NCI-H2196 (cell line): Measurements from ENCODE around the gene SLX9.

Experiments
- DNase-seq: peaks from one replicate; lab custom pipeline; 2025; ENCODE audit not compliant: unreplicated experiment; lab: John Stamatoyannopoulos, UW

Gene SLX9

DNA sequence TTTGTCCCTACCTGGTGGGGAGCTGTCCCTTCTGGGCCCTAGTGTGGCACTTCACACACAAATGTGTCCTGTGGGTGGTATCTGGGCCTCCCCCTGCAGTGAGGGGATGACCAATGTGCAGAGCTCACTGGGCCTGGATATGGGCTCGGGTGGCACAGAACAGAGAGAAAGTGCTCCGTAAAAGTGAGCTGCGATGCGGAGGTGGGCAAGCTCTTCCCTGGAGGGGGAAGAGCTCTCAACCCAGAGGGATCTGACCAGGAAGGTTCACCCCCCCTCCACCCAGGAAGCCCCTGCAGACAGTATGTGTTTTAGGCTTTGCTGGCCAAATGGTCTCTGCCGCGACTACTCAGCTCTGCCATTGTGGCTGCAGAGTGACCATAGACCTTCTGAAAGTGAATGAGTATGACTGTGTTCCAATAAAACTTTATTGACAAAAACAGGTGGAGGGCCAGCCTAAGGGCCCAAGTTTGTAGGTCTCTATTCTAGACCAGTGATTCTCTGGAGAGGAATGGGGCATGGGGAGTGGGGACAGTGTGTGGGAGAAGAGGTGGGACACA is 10.5 kb upstream of the SLX9 start:
- DNase-seq, result no peak

DNA sequence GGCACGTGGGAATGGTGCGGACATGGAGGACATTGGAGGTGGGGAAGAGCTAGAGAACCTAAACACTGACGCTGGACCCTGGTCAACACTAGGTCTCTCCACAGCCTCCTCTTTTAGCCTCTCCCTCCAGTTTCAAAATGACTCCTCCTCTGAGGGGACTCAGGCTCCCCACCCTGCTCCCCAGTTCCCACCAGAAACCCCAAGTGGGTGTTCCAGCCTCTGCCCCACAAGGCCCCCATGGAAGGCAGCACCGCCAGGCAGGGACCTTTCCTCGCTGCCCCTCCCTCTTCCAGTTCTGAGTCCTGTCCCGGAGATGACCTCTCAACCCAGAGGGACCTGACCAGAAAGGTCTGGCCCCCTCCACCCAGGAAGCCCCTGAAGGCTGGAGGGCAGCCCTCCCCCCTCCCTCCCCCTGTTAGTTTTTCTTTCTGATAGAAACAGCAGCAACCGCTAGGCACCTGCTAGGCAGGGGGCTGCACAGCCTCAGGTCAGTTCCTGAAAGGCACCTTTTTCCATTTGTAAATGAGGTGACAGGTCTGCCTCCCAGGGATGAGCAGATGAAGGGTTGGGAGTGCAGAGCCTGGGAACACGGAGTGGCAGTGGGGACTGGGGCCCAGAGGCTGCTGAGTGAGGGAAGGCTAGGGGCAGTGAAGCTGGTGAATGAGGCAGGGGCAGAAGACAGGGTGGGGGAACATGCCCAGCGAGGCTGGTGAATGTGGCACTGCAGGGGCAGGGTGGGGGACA is 9.9 kb upstream of the SLX9 start:
- no peak for DNase-seq

DNA sequence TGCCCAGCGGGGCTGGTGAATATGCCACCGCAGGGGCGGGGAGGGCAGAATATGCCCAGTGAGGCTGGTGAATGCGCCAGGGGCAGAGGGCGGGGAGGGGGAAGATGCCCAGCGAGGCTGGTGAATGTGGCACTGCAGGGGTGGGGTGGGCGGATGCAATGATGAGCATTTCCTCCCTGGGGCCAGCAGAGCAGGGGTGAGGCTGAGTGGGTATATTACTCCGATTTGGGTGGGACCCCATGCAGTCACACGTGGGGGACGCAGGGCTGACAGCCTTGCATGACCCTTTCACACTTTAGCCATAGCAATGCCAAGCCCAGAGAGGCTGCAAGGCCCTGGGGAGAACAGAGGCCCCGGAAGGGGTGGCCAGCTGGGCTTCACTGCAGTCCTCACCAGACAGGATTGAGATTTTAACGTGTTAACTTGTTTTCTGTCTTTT is 9.3 kb upstream of the SLX9 start:
- no peak for DNase-seq

DNA sequence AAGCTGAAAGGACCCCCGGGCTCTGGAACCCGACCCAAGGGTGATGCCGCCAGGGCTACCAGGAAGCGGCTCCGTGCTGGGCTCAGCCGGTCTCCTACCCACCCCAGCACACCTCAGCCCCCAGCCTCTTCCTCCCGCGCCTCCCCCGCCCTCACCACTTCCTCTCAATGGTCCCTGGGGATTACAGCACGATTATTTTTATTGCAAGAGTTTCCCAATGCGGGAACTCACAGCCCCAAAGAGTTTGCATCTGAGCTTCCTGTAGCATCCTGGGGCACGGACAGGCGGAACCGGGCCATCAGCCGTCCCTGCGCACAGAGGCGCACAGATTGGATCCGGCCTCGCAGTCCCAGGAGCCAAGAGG is 8.7 kb upstream of the SLX9 start:
- DNase-seq, result no peak

DNA sequence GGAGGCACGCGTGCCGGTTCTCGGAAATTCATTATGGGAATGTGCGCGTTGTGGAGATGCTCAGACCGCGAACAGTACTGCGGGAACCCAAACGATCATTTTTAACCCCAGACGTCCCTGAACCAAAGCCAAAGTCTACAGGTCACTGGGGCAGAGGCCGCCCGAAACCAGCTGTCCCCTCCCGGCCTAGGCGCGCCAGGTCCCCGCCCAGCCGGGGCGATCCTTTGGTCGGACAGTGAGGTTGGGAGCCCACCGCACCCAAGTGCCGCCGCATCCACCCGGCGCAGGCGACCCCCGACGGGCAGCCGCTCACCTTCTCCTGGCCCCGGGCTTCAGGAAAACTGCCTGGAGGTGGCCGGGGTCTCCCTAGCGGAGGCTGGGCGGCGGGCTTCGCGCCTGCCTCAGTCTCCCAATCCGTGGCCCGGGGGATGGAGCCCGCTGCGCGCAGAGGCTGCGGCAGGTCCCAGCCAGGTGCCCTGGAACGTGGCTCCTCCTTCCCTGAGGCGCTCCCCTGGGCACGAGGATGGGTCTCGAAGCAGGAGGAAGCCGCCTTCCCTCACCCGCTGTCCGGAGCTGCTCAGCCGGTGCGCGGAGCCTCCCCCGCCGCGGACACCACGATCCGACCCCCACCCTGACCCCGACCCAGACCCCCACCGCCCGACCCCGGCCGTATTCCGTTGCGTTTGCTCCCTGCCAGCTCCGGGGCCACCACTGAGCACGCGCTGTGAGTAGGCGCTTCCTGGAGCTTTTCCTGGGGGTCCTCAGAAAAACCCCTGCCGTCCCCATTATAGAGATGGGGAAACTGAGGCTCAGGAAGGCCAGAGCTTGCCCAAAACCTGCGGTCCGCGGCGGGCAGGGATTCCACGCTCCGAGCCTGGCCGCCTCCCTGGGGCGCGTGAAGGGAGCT is 8.1 kb upstream of the SLX9 start:
- DNase-seq, result no peak

DNA sequence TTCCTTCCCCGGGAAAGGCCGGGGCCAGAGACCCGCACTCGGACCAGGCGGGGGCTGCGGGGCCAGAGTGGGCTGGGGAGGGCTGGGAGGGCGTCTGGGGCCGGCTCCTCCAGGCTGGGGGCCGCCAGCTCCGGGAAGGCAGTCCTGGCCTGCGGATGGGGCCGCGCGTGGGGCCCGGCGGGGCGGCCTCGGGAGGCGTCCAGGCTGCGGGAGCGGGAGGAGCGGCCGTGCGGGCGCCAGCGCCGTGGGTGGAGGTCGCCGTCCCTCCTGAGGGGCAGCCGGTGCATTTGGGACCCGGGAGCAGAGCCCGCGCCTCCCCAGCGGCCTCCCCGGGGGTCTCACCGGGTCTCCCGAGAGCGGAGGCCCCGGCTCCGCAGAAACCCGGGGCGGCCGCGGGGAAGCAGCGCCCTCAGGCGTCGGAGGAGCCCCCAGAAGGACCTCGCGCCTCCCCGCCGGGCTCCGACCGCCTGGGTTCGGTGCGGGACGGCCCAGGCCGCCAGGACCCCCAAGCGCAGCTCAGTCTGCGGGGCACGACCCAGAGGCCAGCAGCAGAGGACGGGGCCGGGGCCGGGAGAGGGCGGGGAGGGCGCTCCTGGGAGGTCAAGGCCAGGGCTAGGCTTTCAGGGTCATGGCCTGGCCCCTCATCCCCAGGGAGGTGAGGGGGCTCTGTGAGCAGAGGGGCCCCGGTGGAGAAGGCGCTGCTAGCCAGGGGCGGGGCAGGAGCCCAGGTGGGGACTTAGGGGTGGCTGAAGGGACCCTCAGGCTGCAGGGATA is 7.2 kb upstream of the SLX9 start:
- DNase-seq, result no peak

DNA sequence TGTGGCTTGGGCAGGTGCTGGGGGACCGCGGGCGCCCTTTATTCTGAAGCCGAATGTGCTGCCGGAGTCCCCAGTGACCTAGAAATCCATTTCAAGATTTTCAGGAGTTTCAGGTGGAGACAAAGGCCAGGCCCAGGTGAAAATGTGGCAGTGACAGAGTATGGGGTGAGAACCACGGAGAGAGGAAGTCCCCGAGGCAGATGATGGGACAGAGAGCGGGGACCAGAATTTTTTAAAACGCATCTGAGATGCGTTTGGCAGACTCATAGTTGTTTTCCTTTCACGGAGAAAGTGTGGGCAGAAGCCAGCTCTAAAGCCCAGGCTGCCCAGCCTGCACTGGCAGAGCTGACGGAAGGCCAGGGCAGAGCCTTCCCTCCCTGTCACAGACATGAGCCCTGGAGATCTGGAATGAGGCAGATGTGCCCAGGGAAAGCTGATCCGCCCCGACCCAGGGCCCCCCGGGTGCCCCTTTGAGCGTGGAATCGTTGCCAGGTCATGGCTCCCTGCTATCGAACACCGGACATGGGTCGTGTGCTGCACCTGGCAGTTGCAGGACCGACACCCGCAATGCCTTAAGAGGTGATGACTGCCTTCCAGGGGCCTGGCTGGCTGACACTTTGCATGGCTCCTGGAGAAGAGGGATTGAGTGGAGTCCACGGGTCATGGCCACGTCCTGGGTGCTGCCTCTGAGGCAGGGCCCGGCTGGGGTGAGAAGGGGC is 6.5 kb upstream of the SLX9 start:
- DNase-seq, result no peak

DNA sequence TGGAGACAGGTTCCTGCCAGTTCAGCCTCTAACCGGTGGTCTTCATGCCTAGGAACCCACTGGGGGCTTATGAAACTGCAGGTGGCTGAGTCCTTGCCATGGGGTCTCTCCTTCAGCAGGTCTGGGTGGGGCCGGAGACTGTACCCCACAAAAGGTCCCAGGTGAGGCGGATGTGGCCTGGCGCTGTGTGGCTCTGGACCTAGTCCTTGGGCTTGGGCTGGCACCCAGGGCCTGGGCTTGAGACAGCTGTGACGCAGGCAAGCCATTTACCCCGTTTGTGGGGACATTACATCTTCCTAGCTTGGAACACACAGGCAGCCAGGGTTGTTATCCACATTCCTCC is 5.9 kb upstream of the SLX9 start:
- DNase-seq, result no peak

DNA sequence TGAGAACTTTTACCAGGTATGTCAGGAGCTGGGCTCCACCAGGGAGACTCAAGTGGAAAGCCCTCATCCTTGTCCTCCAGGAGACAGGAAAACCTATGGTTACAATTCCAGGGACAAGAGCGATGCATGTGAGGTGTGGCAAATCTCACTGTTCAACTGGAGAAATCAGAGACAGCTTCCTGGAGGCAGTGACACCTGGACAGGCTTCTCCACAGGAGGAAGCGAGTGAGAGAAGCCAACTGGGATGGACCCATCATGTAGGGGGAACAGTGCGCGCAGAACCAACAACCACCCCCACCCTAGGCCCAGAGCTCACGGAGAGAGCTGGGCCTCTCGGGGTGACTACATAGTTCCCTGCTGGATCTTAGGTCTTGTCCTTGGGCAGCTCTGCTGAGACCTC is 5.6 kb upstream of the SLX9 start:
- no peak for DNase-seq

DNA sequence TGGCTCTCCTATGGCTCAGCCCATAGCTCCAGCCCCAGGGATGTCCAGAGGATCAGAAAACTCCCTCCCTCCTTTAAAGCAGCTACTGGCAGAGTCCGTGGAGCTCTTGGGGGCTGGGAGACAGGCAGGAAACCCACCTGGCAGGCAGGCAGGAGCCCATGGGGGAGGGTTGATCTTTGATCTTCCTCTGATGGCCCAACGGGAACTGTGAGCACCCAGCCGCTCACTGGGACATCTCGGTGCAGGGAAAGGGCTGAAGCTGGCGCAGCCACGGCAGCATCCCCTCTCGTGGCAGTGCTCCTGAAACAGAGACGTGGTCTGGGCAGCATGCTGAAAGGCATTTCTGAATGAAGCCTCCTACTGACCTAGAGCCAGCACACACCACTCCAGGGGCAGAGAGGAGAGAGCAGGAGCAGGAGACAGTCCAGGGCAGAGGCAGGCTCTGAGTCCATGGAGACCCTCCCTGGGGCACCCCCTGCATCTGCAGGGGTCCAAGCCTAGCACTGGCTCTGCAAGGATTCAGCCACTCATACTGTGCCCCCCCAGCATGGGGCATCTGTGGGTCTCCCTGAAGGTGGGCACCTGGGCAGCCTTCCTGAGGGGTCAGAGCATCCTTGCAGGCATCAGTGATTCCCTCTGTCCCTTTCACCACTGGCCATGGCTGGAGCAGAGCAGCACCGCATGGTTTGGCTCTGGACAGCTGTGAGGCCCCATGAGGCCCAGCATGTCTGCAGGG is 4.9 kb upstream of the SLX9 start:
- DNase-seq, result no peak

DNA sequence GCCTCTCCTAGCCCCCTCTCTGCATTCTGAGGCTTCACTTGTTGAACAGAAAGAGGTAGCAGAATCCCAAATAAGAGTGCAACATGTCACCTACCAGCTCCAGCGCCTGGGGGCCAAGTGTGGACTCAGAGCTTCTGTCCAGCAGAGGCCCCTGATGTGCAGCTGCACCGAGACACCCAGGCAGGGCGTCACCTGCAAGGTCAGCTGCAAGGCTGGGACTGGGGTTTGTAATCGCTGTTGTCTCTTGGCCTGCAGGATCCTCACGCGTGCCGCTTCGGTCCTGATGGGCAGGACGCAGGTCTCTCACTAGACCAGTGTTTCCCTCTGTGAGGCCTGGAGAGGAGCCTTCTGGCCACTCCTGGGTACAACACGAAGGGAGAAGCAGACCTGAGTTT is 4.3 kb upstream of the SLX9 start:
- no peak for DNase-seq

DNA sequence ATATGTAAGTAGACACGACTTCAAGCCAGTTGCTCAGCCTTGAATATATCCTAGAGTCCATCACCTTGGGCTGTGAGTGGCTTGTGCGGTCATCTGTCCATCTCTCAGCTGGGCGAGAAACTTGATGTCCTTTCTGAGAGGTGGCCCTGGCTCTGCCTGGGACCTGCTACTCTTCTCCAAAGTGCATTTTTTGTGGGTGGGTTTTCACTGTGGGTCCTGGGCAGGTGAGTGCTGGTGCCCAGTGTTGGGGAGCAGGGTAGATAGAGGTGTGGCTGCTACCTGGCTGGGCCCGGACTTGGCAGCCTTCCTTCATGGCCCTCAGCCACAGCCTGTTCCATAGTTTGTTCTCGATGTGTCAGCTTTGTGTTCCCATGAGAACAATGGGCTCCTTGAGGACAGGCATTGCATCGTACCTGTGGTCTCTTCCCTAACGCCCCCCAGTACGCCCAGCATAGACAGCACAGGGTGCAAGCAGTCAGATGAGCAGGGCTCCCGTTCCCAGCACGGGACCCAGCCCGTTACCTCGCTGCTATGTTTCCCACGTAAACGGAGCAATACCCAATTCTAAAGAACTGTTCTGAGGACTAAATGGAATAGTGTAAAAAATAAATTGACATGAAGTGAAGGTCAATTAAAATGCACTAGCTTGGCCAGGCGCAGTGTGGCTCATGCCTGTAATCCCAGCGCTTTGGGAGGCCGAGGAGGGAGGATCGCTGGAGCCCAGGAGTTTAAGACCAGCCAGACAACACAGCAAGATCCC is 877 bp upstream of the SLX9 start:
- no peak for DNase-seq

DNA sequence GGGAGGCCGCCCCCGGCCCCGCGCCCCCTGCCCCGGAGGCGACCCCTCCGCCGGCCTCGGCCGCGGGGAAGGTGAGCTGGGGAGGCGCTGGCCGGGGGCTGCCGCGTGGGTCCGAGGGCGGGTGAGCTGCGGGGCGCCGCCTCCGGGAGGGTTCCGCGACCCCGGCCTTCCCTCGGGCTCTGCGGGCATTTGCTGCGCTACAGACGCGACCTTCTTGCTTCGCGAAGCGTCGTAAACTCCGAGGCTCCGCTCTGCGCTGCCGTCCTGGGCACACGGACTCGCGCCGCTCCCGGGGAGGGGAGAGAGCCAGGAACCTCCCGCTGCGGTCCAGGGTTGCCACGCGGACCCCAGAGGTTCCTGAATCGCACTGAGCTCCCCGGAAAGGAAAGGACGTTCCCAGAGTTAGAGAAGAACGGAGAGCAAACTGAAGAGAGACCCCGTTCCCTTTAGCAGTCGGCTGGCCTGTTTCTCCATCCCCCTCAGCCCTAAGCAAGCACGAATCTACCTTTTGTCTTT is 345 bp downstream of the SLX9 start:
- no peak for DNase-seq

DNA sequence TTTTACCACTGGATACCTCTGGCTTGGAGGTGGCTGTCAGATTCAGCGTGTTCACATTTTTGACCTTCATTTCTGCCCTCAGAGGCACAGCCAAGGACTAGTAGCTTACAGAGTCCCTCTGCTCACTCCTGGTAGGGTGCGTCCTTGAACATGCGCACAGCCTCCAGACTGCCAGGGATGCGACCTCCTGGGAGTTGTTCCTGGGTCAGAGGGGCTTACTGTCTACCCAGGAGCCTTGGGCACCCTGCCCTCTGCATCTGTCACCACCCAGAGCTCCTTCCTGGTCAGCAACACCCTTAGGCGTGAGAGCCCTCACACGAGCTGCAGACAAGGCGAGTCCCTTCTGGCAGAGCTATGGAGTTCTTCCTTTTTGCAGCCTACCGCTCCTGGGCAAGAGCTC is 1.7 kb downstream of the SLX9 start:
- DNase-seq, result no peak

DNA sequence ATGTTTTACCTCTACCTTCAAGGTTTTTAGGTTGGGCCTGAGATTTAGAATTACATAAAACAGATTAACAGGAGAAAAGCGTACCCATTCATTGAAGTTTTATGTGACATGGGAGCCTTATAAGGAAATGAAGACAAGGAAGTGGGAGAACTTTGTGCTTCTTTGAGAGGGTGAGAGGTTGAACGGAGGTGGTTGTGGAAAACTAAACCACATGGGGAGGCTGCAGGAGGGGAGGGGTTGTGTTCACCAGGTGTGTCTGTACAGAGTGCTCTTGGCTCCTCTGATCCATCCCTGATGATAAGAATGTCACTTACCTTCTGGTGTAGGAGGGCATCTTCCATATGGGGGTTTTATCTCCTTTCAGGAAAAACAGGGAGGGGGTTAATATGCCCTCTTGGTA is 2.7 kb downstream of the SLX9 start:
- DNase-seq, result no peak

DNA sequence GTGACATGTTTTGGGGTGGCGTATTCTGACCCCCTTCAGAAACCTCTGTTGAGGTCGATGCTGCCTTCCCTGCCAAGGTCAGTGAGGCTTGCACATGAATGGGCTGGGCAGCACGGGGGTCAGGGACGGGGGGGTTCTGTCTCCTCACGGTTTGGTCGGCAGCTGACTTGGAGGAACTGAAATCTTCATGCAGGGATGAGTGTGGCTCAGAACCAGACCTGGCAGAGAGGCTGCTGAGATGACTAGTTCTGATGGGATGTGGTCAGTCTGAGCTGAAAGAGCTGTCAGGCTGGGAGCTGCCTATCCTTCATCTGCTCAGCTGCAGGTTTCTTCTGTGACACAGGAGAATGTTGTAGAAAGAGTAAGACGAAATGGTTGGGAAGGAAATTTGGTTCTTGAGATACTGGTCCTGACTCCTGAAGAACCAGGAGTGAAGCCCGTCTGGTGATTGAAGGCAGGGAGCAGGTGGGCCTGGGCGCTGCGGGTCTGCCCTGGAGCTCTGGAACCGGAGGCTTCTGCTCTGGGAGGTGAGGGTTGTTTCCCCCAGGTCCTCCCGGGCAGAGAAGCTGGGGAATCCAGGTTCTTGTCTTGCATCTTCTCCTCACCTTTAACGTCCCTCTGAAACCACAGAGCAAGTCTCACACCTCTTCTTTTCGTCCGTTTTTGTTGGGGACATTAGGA is 3.3 kb downstream of the SLX9 start:
- no peak for DNase-seq

DNA sequence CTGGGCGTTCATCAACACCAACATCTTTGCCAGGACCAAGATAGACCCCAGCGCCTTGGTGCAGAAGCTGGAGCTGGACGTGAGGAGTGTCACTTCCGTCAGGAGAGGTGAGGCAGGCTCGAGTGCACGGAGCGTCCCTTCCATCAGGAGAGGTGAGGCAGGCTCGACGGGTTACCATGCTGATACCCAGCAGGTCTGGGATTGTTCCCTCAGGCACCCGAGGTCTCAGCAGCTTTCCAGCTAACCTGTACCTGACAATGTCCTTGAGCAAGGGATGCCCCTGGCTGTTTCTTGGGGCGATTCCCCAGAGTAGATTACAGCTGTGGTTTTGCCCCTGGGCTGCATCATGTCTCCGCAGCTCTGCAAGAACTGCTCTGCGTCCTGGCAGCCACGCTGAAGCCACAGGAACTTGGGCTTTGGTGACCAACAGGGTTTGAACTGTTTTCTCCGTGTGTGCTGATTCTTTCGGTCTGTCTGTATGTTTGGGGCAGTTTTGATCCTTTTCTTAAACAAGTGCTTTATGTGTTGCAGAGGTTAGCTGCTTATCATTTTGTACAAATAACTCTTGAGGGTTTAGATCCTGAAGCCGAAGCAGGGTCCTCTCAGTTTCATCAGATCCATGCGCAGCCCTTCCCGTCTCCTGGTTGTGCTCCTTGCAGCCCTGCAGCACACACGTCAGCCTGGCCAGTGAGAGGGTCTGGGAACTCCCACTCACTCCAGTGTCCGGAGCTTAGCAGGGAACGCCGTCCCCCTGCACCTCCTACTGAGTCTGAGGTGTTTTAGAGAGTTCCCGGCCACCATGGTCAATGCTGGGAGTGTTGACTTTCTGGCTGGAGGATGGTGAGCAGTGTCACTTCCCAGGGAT is 4.1 kb downstream of the SLX9 start:
- DNase-seq, result no peak

DNA sequence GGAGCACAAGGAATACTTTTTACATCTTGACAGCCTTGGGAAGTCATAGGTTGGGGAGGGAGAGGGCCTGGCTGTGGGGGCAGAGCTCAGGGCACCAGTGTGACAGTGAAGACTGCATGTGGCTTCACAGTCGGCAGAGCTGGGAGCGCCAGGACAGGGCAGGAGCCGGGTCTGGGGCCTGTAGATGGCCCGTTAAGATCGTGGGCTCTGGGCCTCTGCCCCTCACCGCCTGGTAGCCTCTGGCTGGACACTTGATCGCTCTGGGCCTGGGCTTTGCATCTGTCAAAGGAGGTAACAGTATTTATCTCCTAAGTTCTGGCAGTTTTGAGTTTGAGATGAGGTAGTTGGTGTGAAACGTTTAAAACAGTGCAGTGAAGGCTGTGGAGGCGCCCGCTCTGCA is 4.8 kb downstream of the SLX9 start:
- no peak for DNase-seq
